DOHH2 (cell line): ENCODE results near the gene TBC1D22A.

Experiments used
- H3F3A ChIP-seq: fragments of 200-600 bp; sonication (generic), shearing (Covaris generic); 2 replicates; pipeline ENCODE4 v1.6.0; 2016; ENCODE audit warnings: antibody characterized with exemption, mild to moderate bottlenecking; ENCODE audit not compliant: control insufficient read depth, insufficient read depth
- H3K27ac ChIP-seq: fragments of 200-600 bp; sonication (generic); 2 replicates; pipeline ENCODE4 v1.5.1; 2014; ENCODE audit warnings: low read depth, mild to moderate bottlenecking, low read length, moderate library complexity
- H3K27me3 ChIP-seq: fragments of 200-600 bp; sonication (generic); 2 replicates; pipeline ENCODE4 v1.6.1; 2014; ENCODE audit warnings: mild to moderate bottlenecking, low read length, mixed read lengths; ENCODE audit not compliant: control insufficient read depth
- H3K36me3 ChIP-seq: fragments of 200-600 bp; sonication (generic); 2 replicates; pipeline ENCODE4 v1.6.1; 2014; ENCODE audit warnings: mild to moderate bottlenecking, low read length, moderate library complexity, mixed read lengths; ENCODE audit not compliant: control insufficient read depth
- H3K4me1 ChIP-seq: fragments of 200-600 bp; sonication (generic); 2 replicates; pipeline ENCODE4 v1.6.1; 2014; ENCODE audit warnings: mild to moderate bottlenecking, low read length, mixed read lengths; ENCODE audit not compliant: control insufficient read depth
- H3K4me2 ChIP-seq: fragments of 200-600 bp; sonication (generic); 2 replicates; pipeline ENCODE4 v1.6.0; 2014; ENCODE audit warnings: mild to moderate bottlenecking, low read length, moderate library complexity
- H3K4me3 ChIP-seq: fragments of 200-600 bp; sonication (generic); 2 replicates; pipeline ENCODE4 v1.5.1; 2014; ENCODE audit warnings: mild to moderate bottlenecking, low read length, mixed read lengths
- H3K79me2 ChIP-seq: fragments of 200-600 bp; sonication (generic); 2 replicates; pipeline ENCODE4 v1.6.1; 2014; ENCODE audit warnings: mild to moderate bottlenecking, low read length, mixed read lengths; ENCODE audit not compliant: control insufficient read depth
- H3K9me2 ChIP-seq: fragments of 200-600 bp; sonication (generic); replicated peaks from 2 replicates; pipeline ENCODE4 v1.6.1; 2014; ENCODE audit warnings: mild to moderate bottlenecking, low read length, mixed read lengths; ENCODE audit not compliant: control insufficient read depth
- H3K9me3 ChIP-seq: fragments of 200-600 bp; sonication (generic); 2 replicates; pipeline ENCODE4 v1.6.1; 2014; ENCODE audit warnings: antibody characterized with exemption, low read length, mixed read lengths; ENCODE audit not compliant: control insufficient read depth, insufficient read depth
- H4K20me1 ChIP-seq: fragments of 200-600 bp; sonication (generic); 2 replicates; pipeline ENCODE4 v1.6.0; 2014; ENCODE audit warnings: low read depth, mild to moderate bottlenecking, antibody characterized with exemption, low read length, moderate library complexity; ENCODE audit not compliant: control insufficient read depth, insufficient read depth
- CTCF ChIP-seq: fragments of 200-600 bp; sonication (generic); IDR thresholded peaks from one replicate; pipeline ENCODE4 v1.5.1; 2014; ENCODE audit warnings: antibody characterized with exemption, mild to moderate bottlenecking, low read depth, low read length; ENCODE audit not compliant: poor library complexity, severe bottlenecking
- EZH2phosphoT487 ChIP-seq: fragments of 200-600 bp; sonication (generic); IDR thresholded peaks from 2 replicates; pipeline ENCODE4 v1.6.1; 2017; ENCODE audit warnings: borderline replicate concordance, mild to moderate bottlenecking, antibody characterized with exemption, low read length, moderate library complexity, mixed read lengths

The TBC1D22A gene

GRCh38 chr22:46770151-46770641 is 7.7 kb downstream of the TBC1D22A start:
- TF ChIP-seq CTCF (no peak), EZH2phosphoT487 (no peak)
- H3K9me2 ChIP-seq: no peaks in the 10 kb centered on the region
- H3K27me3 ChIP-seq: no peaks in the 10 kb centered on the region
- H4K20me1 ChIP-seq: no peaks in the 10 kb centered on the region
- H3K4me3 ChIP-seq: peak overlapping the region; percentile 76
- H3K4me1 ChIP-seq: peaks cover 91% of the 10 kb centered on the region
- H3K27ac ChIP-seq: peak overlapping the region; percentile 96
- H3K4me2 ChIP-seq: peak overlapping the region; percentile 86
- peaks cover 65% of the 10 kb centered on the region for H3F3A ChIP-seq
- H3K36me3 ChIP-seq: peaks cover 46% of the 10 kb centered on the region
- peaks cover 70% of the 10 kb centered on the region for H3K79me2 ChIP-seq
- no peaks in the 10 kb centered on the region for H3K9me3 ChIP-seq

GRCh38 chr22:46770726-46771125 is 8.3 kb downstream of the TBC1D22A start:
- Histone ChIP-seq H3K4me3 (peak overlapping the region; percentile 76), H3K27me3 (no peaks in the 10 kb centered on the region), H3K4me2 (peak overlapping the region; percentile 86), H3F3A (peaks cover 70% of the 10 kb centered on the region), H3K9me2 (no peaks in the 10 kb centered on the region), H3K27ac (peak overlapping the region; percentile 96), H3K79me2 (peaks cover 70% of the 10 kb centered on the region), H3K36me3 (peaks cover 47% of the 10 kb centered on the region), H3K4me1 (peaks cover 91% of the 10 kb centered on the region), H3K9me3 (no peaks in the 10 kb centered on the region), H4K20me1 (no peaks in the 10 kb centered on the region)
- TF ChIP-seq EZH2phosphoT487 (no peak), CTCF (no peak)

- Histone ChIP-seq H3K27ac (peak overlapping the region; percentile 100), H3K4me1 (peaks cover 94% of the 10 kb centered on the region), H3K4me3 (peak overlapping the region; percentile 73), H3K36me3 (peaks cover 47% of the 10 kb centered on the region), H3K9me2 (no peaks in the 10 kb centered on the region), H3K4me2 (peak overlapping the region; percentile 91), H3K27me3 (no peaks in the 10 kb centered on the region), H3K9me3 (no peaks in the 10 kb centered on the region), H4K20me1 (0 out of 2 replicates have a peak, but pooled peaks cover 3% of the 10 kb centered on the region), H3F3A (peaks cover 67% of the 10 kb centered on the region), H3K79me2 (peaks cover 70% of the 10 kb centered on the region)
- TF ChIP-seq EZH2phosphoT487 (no peak), CTCF (no peak)
Observed at GRCh38 chr22:46773076-46773475, 10.6 kb downstream of the TBC1D22A start.
